ENCODE measurements around the gene CEP128.

DNA sequence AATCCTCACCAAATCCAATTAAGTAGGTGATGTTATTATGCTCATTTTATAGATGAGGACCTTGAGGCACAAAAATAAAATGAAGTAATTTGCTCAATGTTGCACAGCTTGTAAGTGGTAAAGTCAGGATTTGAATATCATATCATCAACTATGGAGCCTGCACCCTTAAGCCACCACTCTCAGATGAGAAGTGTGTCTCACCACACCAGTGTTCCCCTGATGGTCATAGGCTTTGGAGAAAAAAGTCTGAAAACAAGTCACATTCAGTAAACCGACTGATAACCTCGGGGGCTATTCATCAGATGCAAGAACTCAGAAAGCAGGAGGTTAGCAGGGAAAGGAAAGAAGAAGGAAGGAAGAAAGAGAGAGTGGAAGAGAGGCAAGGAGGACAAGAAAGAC is 16.7 kb upstream of the CEP128 start:
- TF ChIP-seq, protein P1, sequence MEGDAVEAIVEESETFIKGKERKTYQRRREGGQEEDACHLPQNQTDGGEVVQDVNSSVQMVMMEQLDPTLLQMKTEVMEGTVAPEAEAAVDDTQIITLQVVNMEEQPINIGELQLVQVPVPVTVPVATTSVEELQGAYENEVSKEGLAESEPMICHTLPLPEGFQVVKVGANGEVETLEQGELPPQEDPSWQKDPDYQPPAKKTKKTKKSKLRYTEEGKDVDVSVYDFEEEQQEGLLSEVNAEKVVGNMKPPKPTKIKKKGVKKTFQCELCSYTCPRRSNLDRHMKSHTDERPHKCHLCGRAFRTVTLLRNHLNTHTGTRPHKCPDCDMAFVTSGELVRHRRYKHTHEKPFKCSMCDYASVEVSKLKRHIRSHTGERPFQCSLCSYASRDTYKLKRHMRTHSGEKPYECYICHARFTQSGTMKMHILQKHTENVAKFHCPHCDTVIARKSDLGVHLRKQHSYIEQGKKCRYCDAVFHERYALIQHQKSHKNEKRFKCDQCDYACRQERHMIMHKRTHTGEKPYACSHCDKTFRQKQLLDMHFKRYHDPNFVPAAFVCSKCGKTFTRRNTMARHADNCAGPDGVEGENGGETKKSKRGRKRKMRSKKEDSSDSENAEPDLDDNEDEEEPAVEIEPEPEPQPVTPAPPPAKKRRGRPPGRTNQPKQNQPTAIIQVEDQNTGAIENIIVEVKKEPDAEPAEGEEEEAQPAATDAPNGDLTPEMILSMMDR (IDR thresholded peaks at IDR 0.05) = no peak
- no peak for TF ChIP-seq POLR2A (IDR thresholded peaks at IDR 0.05)

All from stomach (tissue), 4 donors.